HEK293 (cell line): ENCODE measurements around the gene AMZ2.

Source experiments
- CTCF ChIA-PET: fragments of 350-600 bp; formaldehyde crosslinking; extraction: SDS; loops from one replicate; lab custom pipeline; 2021; ENCODE audit warnings: antibody characterized with exemption; lab: Yijun Ruan, JAX
- POLR2A ChIA-PET: fragments of 300-600 bp; formaldehyde crosslinking; extraction: SDS; loops from one replicate; lab custom pipeline; 2020; ENCODE audit warnings: antibody characterized with exemption, inconsistent platforms; lab: Yijun Ruan, JAX
- H3K27ac ChIP-seq: fragments of 200-500 bp; sonication (Bioruptor generic); 2 replicates; pipeline ENCODE4 v1.5.1; 2014; ENCODE audit warnings: low read depth, low read length, control low read depth, inconsistent platforms; ENCODE audit errors: extremely low read depth
- H3K36me3 ChIP-seq, 2 experiments: fragments of 200-500 bp in 1 of 2; sonication (Bioruptor generic) in 1 of 2; 1 replicate in 1 of 2; 2 replicates in 1 of 2; pipeline ENCODE4 v1.5.1; 2014 to 2017; ENCODE audit warnings: inconsistent platforms in 2 of 2, low read length in 2 of 2; ENCODE audit not compliant: control insufficient read depth in 2 of 2, insufficient read depth in 1 of 2
- H3K4me1 ChIP-seq: fragments of 200-500 bp; sonication (Bioruptor generic); 2 replicates; pipeline ENCODE4 v1.5.1; 2014; ENCODE audit warnings: mild to moderate bottlenecking, low read length, inconsistent platforms; ENCODE audit not compliant: control insufficient read depth, insufficient read depth
- H3K4me3 ChIP-seq: 2 replicates; pipeline ENCODE4 v1.5.1; 2011; ENCODE audit warnings: low read depth, mild to moderate bottlenecking, control low read depth, low read length, moderate library complexity
- H3K9me3 ChIP-seq: fragments of 200-500 bp; sonication (Bioruptor generic); 2 replicates; pipeline ENCODE4 v1.5.1; 2014; ENCODE audit warnings: low read depth, low read length, inconsistent platforms; ENCODE audit not compliant: control insufficient read depth, insufficient read depth
- AEBP2 ChIP-seq: fragments of 450-650 bp; formaldehyde crosslinking; IDR thresholded peaks from 2 replicates; pipeline ENCODE4 v1.5.1; 2016; ENCODE audit warnings: missing biosample characterization, missing genetic modification characterization, borderline replicate concordance
- GLIS1 ChIP-seq: fragments of 450-650 bp; formaldehyde crosslinking; IDR thresholded peaks from 2 replicates; pipeline ENCODE4 v1.5.1; 2016; ENCODE audit warnings: missing biosample characterization, missing genetic modification characterization
- MEIS1 ChIP-seq: sonication (generic); formaldehyde crosslinking; IDR thresholded peaks from 2 replicates; pipeline ENCODE4 v1.8.1; 2022; ENCODE audit warnings: missing genetic modification reagents, mild to moderate bottlenecking, borderline replicate concordance
- MZF1 ChIP-seq: fragments of 450-650 bp; formaldehyde crosslinking; IDR thresholded peaks from 2 replicates; pipeline ENCODE4 v1.5.1; 2017; ENCODE audit warnings: missing biosample characterization, missing genetic modification characterization, borderline replicate concordance
- RBAK ChIP-seq: fragments of 450-650 bp; formaldehyde crosslinking; IDR thresholded peaks from 2 replicates; pipeline ENCODE4 v1.5.1; 2016; ENCODE audit warnings: missing biosample characterization, missing genetic modification characterization
- REST ChIP-seq: fragments of 450-650 bp; formaldehyde crosslinking; IDR thresholded peaks from 2 replicates; pipeline ENCODE4 v1.5.1; 2016; ENCODE audit warnings: missing biosample characterization, missing genetic modification characterization
- SP3 ChIP-seq: fragments of 450-650 bp; formaldehyde crosslinking; IDR thresholded peaks from 2 replicates; pipeline ENCODE4 v1.5.1; 2016; ENCODE audit warnings: missing biosample characterization, missing genetic modification characterization
- TCF7L2 ChIP-seq: IDR thresholded peaks from 2 replicates; pipeline ENCODE4 v1.6.1; 2011; ENCODE audit warnings: low read depth, mild to moderate bottlenecking, inconsistent platforms, low read length, moderate library complexity, borderline replicate concordance
- ZNF112 ChIP-seq: fragments of 450-650 bp; formaldehyde crosslinking; IDR thresholded peaks from 2 replicates; pipeline ENCODE4 v1.5.0; 2017; ENCODE audit warnings: missing biosample characterization, missing genetic modification characterization
- ZNF138 ChIP-seq: fragments of 450-650 bp; formaldehyde crosslinking; IDR thresholded peaks from 2 replicates; pipeline ENCODE4 v1.5.1; 2016; ENCODE audit warnings: missing biosample characterization, missing genetic modification characterization, borderline replicate concordance
- ZNF223 ChIP-seq: fragments of 450-650 bp; formaldehyde crosslinking; IDR thresholded peaks from 2 replicates; pipeline ENCODE4 v1.5.1; 2016; ENCODE audit warnings: missing biosample characterization, missing genetic modification characterization
- ZNF23 ChIP-seq: fragments of 450-650 bp; formaldehyde crosslinking; IDR thresholded peaks from 2 replicates; pipeline ENCODE4 v1.5.1; 2016; ENCODE audit warnings: missing biosample characterization, missing genetic modification characterization, borderline replicate concordance
- ZNF302 ChIP-seq: fragments of 450-650 bp; formaldehyde crosslinking; IDR thresholded peaks from 2 replicates; pipeline ENCODE4 v1.5.1; 2016; ENCODE audit warnings: missing biosample characterization, missing genetic modification characterization, low read depth
- ZNF366 ChIP-seq: fragments of 450-650 bp; formaldehyde crosslinking; conservative IDR thresholded peaks from 2 replicates; pipeline ENCODE4 v1.5.1; 2016; ENCODE audit warnings: missing biosample characterization, missing genetic modification characterization
- ZNF404 ChIP-seq: fragments of 450-650 bp; formaldehyde crosslinking; IDR thresholded peaks from 2 replicates; pipeline ENCODE4 v1.5.1; 2017; ENCODE audit warnings: missing biosample characterization, missing genetic modification characterization
- ZNF449 ChIP-seq: fragments of 450-650 bp; formaldehyde crosslinking; IDR thresholded peaks from 2 replicates; pipeline ENCODE4 v1.5.1; 2017; ENCODE audit warnings: missing biosample characterization, mild to moderate bottlenecking, missing genetic modification characterization, moderate library complexity
- ZNF513 ChIP-seq: fragments of 450-650 bp; IDR thresholded peaks from 2 replicates; pipeline ENCODE4 v1.5.1; 2018; ENCODE audit warnings: missing biosample characterization, missing genetic modification characterization
- ZNF658 ChIP-seq: fragments of 450-650 bp; formaldehyde crosslinking; IDR thresholded peaks from 2 replicates; pipeline ENCODE4; 2016; ENCODE audit warnings: missing biosample characterization, missing genetic modification characterization
- ZNF76 ChIP-seq: fragments of 450-650 bp; formaldehyde crosslinking; IDR thresholded peaks from 2 replicates; pipeline ENCODE4; 2016; ENCODE audit warnings: low read depth, missing biosample characterization, missing genetic modification characterization, borderline replicate concordance
- ZNF777 ChIP-seq: fragments of 450-650 bp; formaldehyde crosslinking; IDR thresholded peaks from 2 replicates; pipeline ENCODE4 v1.5.1; 2017; ENCODE audit warnings: missing biosample characterization, missing genetic modification characterization, borderline replicate concordance
- ZXDB ChIP-seq: fragments of 450-650 bp; formaldehyde crosslinking; IDR thresholded peaks from 2 replicates; pipeline ENCODE4 v1.5.1; 2016; ENCODE audit warnings: missing biosample characterization, missing genetic modification characterization
- TF ChIP-seq, protein P1 (sequence below): sonication (generic); formaldehyde crosslinking; IDR thresholded peaks from 2 replicates; pipeline ENCODE4 v1.8.1; 2022; ENCODE audit warnings: mild to moderate bottlenecking, moderate library complexity, missing genetic modification reagents

Gene AMZ2

DNA sequence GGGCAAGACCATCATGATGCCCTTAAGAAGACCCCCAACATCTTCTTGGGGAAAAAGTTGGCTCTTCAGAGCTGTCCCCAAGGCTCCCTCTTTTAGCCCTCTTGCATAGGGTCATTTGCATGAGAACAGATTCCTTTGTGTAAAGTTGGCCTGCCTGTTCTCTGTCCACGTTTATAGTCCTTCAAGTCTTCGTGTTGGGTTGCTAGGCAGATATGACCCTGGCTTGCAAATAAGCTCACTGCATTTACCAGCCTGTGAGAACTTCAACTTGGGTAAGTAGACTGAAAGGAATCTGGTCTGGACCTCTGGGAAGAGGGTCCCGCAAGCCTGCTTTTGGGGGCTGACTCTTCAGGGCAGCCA is 46.3 kb downstream of the AMZ2 start:
- CTCF ChIA-PET, result interaction anchor here (1.0 to 1.3 kb wide), 3 partner anchors 105 to 142 kb away, joined by 3 to 4 read pairs (median 3); no protein-coding TSS in a partner anchor
- peaks cover 7% of the 10 kb centered on the region; the same call in 1 of the 2 replicates for H3K4me1 ChIP-seq
- H3K36me3 ChIP-seq, result no peaks in the 10 kb centered on the region
- POLR2A ChIA-PET, result no interaction called here
- H3K4me3 ChIP-seq, result no peak overlapping the region
- no peaks in the 10 kb centered on the region for H3K9me3 ChIP-seq
- TF ChIP-seq MZF1 (tag by site-specific recombination), result no peak
- no peak for TF ChIP-seq GLIS1 (tag by site-specific recombination)
- no peak for TF ChIP-seq ZNF302 (tag by site-specific recombination)
- no peak for TF ChIP-seq ZNF223 (tag by site-specific recombination)
- TF ChIP-seq TCF7L2, result no peak
- no peak for TF ChIP-seq ZNF138 (tag by site-specific recombination)
- no peak for TF ChIP-seq ZNF23 (tag by site-specific recombination)
- TF ChIP-seq ZNF366 (tag by site-specific recombination), result no peak
- TF ChIP-seq, protein P1, sequence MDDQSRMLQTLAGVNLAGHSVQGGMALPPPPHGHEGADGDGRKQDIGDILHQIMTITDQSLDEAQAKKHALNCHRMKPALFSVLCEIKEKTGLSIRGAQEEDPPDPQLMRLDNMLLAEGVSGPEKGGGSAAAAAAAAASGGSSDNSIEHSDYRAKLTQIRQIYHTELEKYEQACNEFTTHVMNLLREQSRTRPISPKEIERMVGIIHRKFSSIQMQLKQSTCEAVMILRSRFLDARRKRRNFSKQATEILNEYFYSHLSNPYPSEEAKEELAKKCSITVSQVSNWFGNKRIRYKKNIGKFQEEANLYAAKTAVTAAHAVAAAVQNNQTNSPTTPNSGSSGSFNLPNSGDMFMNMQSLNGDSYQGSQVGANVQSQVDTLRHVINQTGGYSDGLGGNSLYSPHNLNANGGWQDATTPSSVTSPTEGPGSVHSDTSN (CRISPR knock-in tag), result no peak
- no peak for TF ChIP-seq ZXDB
- TF ChIP-seq REST (tag by site-specific recombination), result no peak
- TF ChIP-seq ZNF449 (tag by site-specific recombination), result no peak
- no peak for TF ChIP-seq ZNF112 (tag by site-specific recombination)
- TF ChIP-seq SP3 (tag by site-specific recombination), result no peak
- no peak for TF ChIP-seq ZNF404
- TF ChIP-seq ZNF777 (tag by site-specific recombination), result no peak
- TF ChIP-seq, all 188 proteins: peak for 0
- H3K27ac ChIP-seq, result no peak overlapping the region

- ChIA-PET CTCF (interaction anchor here (1.0 to 1.1 kb wide), 2 partner anchors 104 to 106 kb away, joined by 3 to 4 read pairs; no protein-coding TSS in a partner anchor), POLR2A (no interaction called here)
- H3K27ac ChIP-seq, result no peak overlapping the region
- H3K4me3 ChIP-seq, result no peak overlapping the region
- no peaks in the 10 kb centered on the region for H3K9me3 ChIP-seq
- H3K4me1 ChIP-seq, result peaks cover 5% of the 10 kb centered on the region; the same call in 1 of the 2 replicates
- TF ChIP-seq ZNF513 (tag by site-specific recombination) (no peak), RBAK (tag by site-specific recombination) (no peak), ZNF76 (no peak), MEIS1 (CRISPR knock-in tag) (no peak), AEBP2 (no peak), ZNF658 (no peak)
- TF ChIP-seq, all 188 proteins: peak for 0
- H3K36me3 ChIP-seq, result no peaks in the 10 kb centered on the region
These were observed 46.8 kb downstream of the AMZ2 start for GRCh38 chr17:68294617-68295016.
